Nephron progenitor cell (in vitro differentiated cells): Measurements from ENCODE around the gene BICD1.
A peak's percentile ranks its signal among the peaks of the same experiment; 100 is the strongest.

ENCODE experiments used
- DNase-seq: peaks from one replicate; pipeline ENCODE4 v3.0.0; 2021
- H3K27ac Mint-ChIP-seq: 2 replicates; pipeline ENCODE4 v1.8.0; 2021; ENCODE audit warnings: mild to moderate bottlenecking, moderate library complexity, mixed read lengths
- H3K27me3 Mint-ChIP-seq: 2 replicates; pipeline ENCODE4 v1.8.0; 2021; ENCODE audit warnings: mild to moderate bottlenecking, low read depth, mixed read lengths; ENCODE audit not compliant: poor library complexity
- H3K36me3 Mint-ChIP-seq: 2 replicates; pipeline ENCODE4 v1.8.0; 2021; ENCODE audit warnings: low read depth, mixed read lengths
- H3K4me1 Mint-ChIP-seq: 2 replicates; pipeline ENCODE4 v1.8.0; 2021; ENCODE audit warnings: mixed read lengths
- H3K4me3 Mint-ChIP-seq: 2 replicates; pipeline ENCODE4 v1.8.0; 2021; ENCODE audit warnings: mild to moderate bottlenecking, moderate library complexity, mixed read lengths
- H3K9me3 Mint-ChIP-seq: 2 replicates; pipeline ENCODE4 v1.8.0; 2021; ENCODE audit warnings: mild to moderate bottlenecking, moderate library complexity, mixed read lengths
- TF ChIP-seq, protein P1 (sequence below): fragments of 200-600 bp; sonication (generic); IDR thresholded peaks from 2 replicates; pipeline ENCODE4 v1.5.0; 2021; ENCODE audit warnings: antibody characterized with exemption

Gene BICD1

DNA sequence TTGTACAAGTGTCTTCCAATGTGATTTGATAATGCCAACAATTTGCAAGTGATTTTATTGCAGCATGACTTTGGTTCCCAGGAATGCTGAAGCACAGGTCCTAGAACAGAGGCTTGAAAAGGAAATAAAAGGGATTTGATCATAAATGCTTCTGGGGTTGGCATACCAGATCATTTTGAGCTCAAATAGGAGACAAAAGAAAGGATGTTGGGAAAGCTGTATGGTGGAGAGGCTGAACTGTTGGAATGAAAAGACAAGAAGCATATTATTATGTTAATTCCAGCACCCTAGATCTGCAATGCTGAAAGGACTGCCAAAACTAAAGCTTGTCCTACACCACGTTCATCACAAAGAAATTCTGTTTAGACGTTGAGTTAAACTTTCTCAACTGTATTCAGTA lies 143.1 kb downstream of the BICD1 start:
- peaks cover 33% of the 10 kb centered on the region for H3K36me3 Mint-ChIP-seq
- H3K27ac Mint-ChIP-seq = peak overlapping the region; percentile 98
- peaks cover 23% of the 10 kb centered on the region for H3K4me1 Mint-ChIP-seq
- peaks cover 17% of the 10 kb centered on the region for H3K9me3 Mint-ChIP-seq
- no peak for DNase-seq
- H3K4me3 Mint-ChIP-seq = no peak overlapping the region
- TF ChIP-seq, protein P1, sequence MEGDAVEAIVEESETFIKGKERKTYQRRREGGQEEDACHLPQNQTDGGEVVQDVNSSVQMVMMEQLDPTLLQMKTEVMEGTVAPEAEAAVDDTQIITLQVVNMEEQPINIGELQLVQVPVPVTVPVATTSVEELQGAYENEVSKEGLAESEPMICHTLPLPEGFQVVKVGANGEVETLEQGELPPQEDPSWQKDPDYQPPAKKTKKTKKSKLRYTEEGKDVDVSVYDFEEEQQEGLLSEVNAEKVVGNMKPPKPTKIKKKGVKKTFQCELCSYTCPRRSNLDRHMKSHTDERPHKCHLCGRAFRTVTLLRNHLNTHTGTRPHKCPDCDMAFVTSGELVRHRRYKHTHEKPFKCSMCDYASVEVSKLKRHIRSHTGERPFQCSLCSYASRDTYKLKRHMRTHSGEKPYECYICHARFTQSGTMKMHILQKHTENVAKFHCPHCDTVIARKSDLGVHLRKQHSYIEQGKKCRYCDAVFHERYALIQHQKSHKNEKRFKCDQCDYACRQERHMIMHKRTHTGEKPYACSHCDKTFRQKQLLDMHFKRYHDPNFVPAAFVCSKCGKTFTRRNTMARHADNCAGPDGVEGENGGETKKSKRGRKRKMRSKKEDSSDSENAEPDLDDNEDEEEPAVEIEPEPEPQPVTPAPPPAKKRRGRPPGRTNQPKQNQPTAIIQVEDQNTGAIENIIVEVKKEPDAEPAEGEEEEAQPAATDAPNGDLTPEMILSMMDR = no peak
- H3K27me3 Mint-ChIP-seq = no peaks in the 10 kb centered on the region

DNA sequence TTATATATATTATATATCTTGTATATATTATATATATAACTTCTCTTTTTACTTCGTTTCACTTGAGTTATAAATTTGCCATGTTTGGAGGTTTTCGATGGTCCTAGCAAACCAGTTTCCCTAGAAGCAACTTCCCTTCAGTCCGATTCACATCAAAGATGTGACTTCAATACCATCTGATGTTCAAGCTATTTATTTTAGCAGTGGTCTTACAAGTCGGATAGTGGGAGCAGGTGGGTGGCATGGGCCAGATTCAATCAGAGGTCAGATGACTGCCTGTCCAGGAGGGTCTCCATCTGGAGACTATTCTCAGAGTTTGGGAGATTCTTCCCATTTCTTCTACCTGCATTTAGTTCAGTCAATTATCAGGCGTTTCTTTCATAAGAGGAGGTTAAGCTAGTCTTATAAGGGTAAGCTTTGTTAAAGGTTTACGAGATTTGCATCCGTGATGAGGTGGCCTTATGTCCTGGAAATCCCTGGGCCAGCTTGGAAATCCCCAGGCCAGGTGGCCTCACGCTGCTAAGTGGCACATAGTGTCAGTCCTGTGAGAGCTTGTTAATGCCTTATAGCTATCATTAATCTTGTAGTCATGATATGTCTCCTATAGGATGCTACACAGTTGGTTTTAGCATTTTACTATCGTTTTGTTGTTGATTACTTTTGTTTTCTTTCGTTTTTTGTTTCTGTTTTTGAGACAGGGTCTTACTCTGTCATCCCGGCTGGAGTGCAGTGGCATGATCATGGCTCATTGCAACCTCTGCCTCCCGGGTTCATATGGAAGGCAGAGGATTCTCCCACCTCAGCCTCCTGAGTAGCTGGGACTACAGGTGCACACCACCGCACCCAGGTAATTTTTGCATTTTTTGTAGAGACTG lies 145.8 kb downstream of the BICD1 start:
- TF ChIP-seq, protein P1 = no peak
- Mint-ChIP-seq H3K27ac (peak overlapping the region; percentile 72), H3K36me3 (peaks cover 36% of the 10 kb centered on the region), H3K4me1 (peaks cover 23% of the 10 kb centered on the region), H3K9me3 (peaks cover 10% of the 10 kb centered on the region), H3K27me3 (no peaks in the 10 kb centered on the region), H3K4me3 (no peak overlapping the region)
- DNase-seq = no peak

DNA sequence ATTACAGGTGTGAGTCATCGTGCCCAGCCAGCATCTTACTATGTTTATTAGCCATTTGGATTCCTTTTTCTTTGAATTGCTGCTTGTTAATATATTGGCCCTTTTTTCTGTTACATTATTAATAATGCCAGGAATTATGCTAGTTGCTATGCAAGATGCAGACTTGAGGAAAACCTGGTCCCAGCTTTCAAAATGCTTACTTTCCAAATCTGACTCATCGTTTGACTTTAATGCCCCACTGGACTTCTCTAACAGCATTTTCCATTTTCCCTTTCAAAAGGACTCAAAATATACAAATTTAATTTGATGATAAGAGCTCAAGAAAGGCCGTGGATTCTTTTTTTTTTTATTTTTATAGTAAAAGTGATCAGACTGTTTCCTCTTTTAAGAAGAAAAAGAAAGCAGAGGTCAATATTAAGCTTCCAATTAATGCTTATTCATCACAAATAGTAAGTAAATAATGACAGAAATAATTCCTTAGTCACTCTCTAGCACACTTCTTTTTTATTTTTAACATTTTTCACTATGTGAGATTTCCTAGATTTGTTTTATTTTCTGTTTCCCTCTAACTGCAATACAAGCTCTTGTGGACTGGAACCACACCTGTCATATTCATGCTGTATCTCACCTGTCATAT lies 146.6 kb downstream of the BICD1 start:
- Mint-ChIP-seq H3K36me3 (peaks cover 36% of the 10 kb centered on the region), H3K9me3 (peaks cover 7% of the 10 kb centered on the region), H3K4me3 (no peak overlapping the region), H3K4me1 (peaks cover 21% of the 10 kb centered on the region), H3K27me3 (no peaks in the 10 kb centered on the region), H3K27ac (no peak overlapping the region)
- TF ChIP-seq, protein P1 = no peak
- no peak for DNase-seq

DNA sequence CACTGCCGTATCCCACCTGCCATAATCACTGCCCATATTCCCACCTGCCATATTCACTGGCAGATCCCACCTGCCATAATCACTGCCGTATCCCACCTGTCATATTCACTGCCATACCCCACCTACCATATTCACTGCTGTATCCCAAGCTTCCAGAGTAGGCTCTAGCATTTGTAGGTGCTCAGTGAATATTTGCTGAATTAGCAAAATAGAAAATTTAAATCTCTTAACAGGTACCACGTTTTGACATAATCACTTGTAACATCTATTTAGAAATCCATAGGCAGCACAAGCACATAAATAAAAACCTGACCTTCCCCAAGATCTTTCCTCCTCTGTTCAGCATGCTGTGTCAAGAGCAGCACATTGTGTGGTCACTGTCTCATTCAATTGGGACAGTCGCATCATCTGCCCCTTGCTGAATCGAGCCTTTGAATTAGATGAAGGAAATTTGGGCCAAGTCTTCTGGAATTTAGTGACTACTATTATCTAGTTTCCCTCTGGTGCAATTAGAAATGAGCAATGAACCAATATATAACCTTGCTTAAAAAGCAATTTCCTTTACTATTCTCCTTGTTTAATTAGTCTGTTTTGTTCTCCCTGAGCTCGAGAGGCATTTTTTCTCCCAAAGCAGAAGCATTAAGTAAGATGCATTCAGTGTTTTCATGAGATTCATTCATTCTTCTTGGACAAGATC lies 147.8 kb downstream of the BICD1 start:
- TF ChIP-seq, protein P1 = no peak
- H3K4me3 Mint-ChIP-seq = no peak overlapping the region
- DNase-seq = no peak
- H3K27me3 Mint-ChIP-seq = no peaks in the 10 kb centered on the region
- H3K4me1 Mint-ChIP-seq = peaks cover 15% of the 10 kb centered on the region
- H3K36me3 Mint-ChIP-seq = peaks cover 37% of the 10 kb centered on the region
- H3K9me3 Mint-ChIP-seq = peaks cover 8% of the 10 kb centered on the region
- H3K27ac Mint-ChIP-seq = peak overlapping the region; percentile 63

DNA sequence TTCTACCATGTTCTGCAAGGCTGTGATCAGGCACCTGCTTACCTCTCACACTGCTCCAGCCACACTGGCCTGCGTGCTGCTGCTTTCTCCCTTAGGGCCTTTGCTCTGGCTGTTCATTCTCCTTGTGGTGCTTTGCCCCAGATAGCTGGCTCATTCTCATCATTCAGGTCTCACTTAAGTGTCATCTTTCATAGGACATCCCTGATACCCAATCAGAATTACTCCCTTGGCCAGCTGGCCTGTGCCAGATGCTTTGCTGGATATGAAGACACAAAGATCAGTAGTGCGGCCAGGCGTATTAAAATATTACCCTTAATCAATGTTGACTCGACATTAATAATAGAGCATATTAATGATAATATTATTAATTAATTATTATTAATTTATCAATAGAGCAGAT lies 148.9 kb downstream of the BICD1 start:
- TF ChIP-seq, protein P1 = no peak
- Mint-ChIP-seq H3K9me3 (peaks cover 8% of the 10 kb centered on the region), H3K4me3 (no peak overlapping the region), H3K27me3 (no peaks in the 10 kb centered on the region), H3K36me3 (peaks cover 39% of the 10 kb centered on the region), H3K4me1 (peaks cover 9% of the 10 kb centered on the region), H3K27ac (peak overlapping the region; percentile 63)
- no peak for DNase-seq
